Neural progenitor cell (in vitro differentiated cells): Measurements from ENCODE around the gene GP1BB. TPM values are rescaled to one million over a fixed set of nuclear protein-coding genes. Genes with fewer than 3 reads are reported as not detected.
A peak's percentile ranks its signal among the peaks of the same experiment; 100 is the strongest.

Source experiments
- DNase-seq: peaks from one replicate; pipeline ENCODE4 v3.0.0-alpha.2; 2016; ENCODE audit warnings: low spot score
- H2AFZ ChIP-seq: fragments of 200-600 bp; sonication (generic); replicated peaks from 2 replicates; pipeline ENCODE4 v1.6.1; 2016; ENCODE audit warnings: antibody characterized with exemption
- H3F3A ChIP-seq: fragments of 200-600 bp; sonication (generic); 2 replicates; pipeline ENCODE4 v1.6.1; 2016; ENCODE audit warnings: antibody characterized with exemption, low read depth
- H3K27ac ChIP-seq: fragments of 200-600 bp; sonication (generic); 2 replicates; pipeline ENCODE4 v1.5.1; 2016; ENCODE audit warnings: mild to moderate bottlenecking
- H3K27me3 ChIP-seq: fragments of 200-600 bp; sonication (generic); 2 replicates; pipeline ENCODE4 v1.6.1; 2016; ENCODE audit warnings: mild to moderate bottlenecking, moderate library complexity
- H3K36me3 ChIP-seq: fragments of 200-600 bp; sonication (generic); 2 replicates; pipeline ENCODE4 v1.5.1; 2016
- H3K4me1 ChIP-seq: fragments of 200-600 bp; sonication (generic); 2 replicates; pipeline ENCODE4 v1.6.1; 2016; ENCODE audit warnings: mixed run types
- H3K4me2 ChIP-seq: fragments of 200-600 bp; sonication (generic); 2 replicates; pipeline ENCODE4 v1.6.1; 2016
- H3K4me3 ChIP-seq: fragments of 200-600 bp; sonication (generic); 2 replicates; pipeline ENCODE4 v1.5.1; 2016
- H3K79me2 ChIP-seq: fragments of 200-600 bp; sonication (generic); 2 replicates; pipeline ENCODE4 v1.6.1; 2016; ENCODE audit warnings: low read depth
- H3K9ac ChIP-seq: fragments of 200-600 bp; sonication (generic); 2 replicates; pipeline ENCODE4 v1.6.1; 2016
- H3K9me3 ChIP-seq: fragments of 200-600 bp; sonication (generic); 2 replicates; pipeline ENCODE4 v1.5.1; 2016; ENCODE audit warnings: low read depth
- H4K20me1 ChIP-seq: fragments of 200-600 bp; sonication (generic); 2 replicates; pipeline ENCODE4 v1.6.1; 2016; ENCODE audit warnings: low read depth
- H3K27ac Mint-ChIP-seq: 3 replicates; pipeline ENCODE4 v1.8.0; 2021; ENCODE audit warnings: mixed read lengths
- H3K27me3 Mint-ChIP-seq: 2 replicates; pipeline ENCODE4 v1.8.0; 2022; ENCODE audit warnings: low read depth, mild to moderate bottlenecking, inconsistent platforms, moderate library complexity, mixed read lengths; ENCODE audit not compliant: insufficient read depth
- H3K36me3 Mint-ChIP-seq: 3 replicates; pipeline ENCODE4 v1.8.0; 2021; ENCODE audit warnings: mixed read lengths
- H3K4me1 Mint-ChIP-seq: 3 replicates; pipeline ENCODE4 v1.8.0; 2021; ENCODE audit warnings: mixed read lengths
- H3K4me3 Mint-ChIP-seq: 3 replicates; pipeline ENCODE4 v1.8.0; 2021; ENCODE audit warnings: mild to moderate bottlenecking, moderate library complexity, mixed read lengths
- H3K9me3 Mint-ChIP-seq: 3 replicates; pipeline ENCODE4 v1.8.0; 2020; ENCODE audit warnings: mixed read lengths
- EZH2 ChIP-seq: fragments of 200-600 bp; sonication (generic); IDR thresholded peaks from 2 replicates; pipeline ENCODE4 v1.6.1; 2017; ENCODE audit warnings: antibody characterized with exemption, mild to moderate bottlenecking, moderate library complexity
- EZH2phosphoT487 ChIP-seq: fragments of 200-600 bp; sonication (generic); IDR thresholded peaks from 2 replicates; pipeline ENCODE4 v1.6.1; 2017; ENCODE audit warnings: antibody characterized with exemption
- total RNA-seq: library from RNA; depleted of rRNA; stranded (reverse); fragments of >200 nt; gene quantifications from 2 replicates; pipeline ENCODE4 v1.2.3, GENCODE V29; 2015; ENCODE audit warnings: low replicate concordance
- TF ChIP-seq, protein P1 (sequence below): fragments of 200-600 bp; sonication (generic); IDR thresholded peaks from 2 replicates; pipeline ENCODE4 v1.5.1; 2017; ENCODE audit warnings: antibody characterized with exemption, mild to moderate bottlenecking

GP1BB gene
- total RNA-seq, 1 donor from 2014 or later, result not detected

DNA sequence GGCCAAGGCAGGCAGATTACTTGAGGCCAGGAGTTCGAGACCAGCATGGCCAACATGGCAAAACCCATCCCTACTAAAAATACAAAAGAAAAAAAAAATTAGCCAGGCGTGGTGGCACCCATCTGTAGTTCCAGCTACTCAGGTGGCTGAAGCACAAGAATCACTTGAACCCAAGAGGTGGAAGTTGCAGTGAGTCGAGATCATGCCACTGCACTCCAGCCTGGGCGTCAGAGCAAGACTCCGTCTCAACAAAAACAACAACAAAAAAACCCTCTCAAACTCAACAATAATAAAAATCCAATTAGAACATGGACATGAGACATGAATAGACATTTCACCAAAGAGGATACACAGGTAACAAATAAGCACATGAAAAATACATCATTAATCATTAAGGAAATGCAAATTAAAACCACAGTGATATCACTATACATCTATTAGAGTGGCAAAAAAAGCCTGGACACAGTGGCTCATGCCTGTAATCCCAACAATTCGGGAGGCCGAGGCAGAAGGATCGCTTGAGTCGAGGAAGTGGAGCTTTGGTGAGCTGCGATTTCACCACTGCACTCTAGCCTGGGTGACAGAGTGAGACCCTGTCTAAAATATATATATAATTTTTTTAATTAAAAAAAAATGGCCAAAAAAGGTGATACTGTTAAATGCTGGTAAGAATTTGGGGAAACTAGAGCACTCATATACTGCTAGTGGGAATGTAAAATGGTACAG lies 21.8 kb upstream of the GP1BB start:
- H3K4me3 Mint-ChIP-seq, result no peak overlapping the region
- no peak overlapping the region for H2AFZ ChIP-seq
- H3K9ac ChIP-seq, result no peak overlapping the region
- no peaks in the 10 kb centered on the region for H4K20me1 ChIP-seq
- H3K36me3 Mint-ChIP-seq, result no peaks in the 10 kb centered on the region
- H3K9me3 ChIP-seq, result no peaks in the 10 kb centered on the region
- H3K27me3 ChIP-seq, result no peaks in the 10 kb centered on the region
- DNase-seq, result no peak
- H3K4me1 Mint-ChIP-seq, result peaks cover 5% of the 10 kb centered on the region
- H3K36me3 ChIP-seq, result no peaks in the 10 kb centered on the region
- H3K27ac Mint-ChIP-seq, result no peak overlapping the region
- no peak overlapping the region for H3K4me2 ChIP-seq
- H3K79me2 ChIP-seq, result no peaks in the 10 kb centered on the region
- no peaks in the 10 kb centered on the region for H3K4me1 ChIP-seq
- TF ChIP-seq, protein P1, sequence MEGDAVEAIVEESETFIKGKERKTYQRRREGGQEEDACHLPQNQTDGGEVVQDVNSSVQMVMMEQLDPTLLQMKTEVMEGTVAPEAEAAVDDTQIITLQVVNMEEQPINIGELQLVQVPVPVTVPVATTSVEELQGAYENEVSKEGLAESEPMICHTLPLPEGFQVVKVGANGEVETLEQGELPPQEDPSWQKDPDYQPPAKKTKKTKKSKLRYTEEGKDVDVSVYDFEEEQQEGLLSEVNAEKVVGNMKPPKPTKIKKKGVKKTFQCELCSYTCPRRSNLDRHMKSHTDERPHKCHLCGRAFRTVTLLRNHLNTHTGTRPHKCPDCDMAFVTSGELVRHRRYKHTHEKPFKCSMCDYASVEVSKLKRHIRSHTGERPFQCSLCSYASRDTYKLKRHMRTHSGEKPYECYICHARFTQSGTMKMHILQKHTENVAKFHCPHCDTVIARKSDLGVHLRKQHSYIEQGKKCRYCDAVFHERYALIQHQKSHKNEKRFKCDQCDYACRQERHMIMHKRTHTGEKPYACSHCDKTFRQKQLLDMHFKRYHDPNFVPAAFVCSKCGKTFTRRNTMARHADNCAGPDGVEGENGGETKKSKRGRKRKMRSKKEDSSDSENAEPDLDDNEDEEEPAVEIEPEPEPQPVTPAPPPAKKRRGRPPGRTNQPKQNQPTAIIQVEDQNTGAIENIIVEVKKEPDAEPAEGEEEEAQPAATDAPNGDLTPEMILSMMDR, result no peak
- TF ChIP-seq EZH2phosphoT487, result no peak
- no peak for TF ChIP-seq EZH2
- H3K9me3 Mint-ChIP-seq, result no peaks in the 10 kb centered on the region
- H3F3A ChIP-seq, result peaks cover 2% of the 10 kb centered on the region
- no peak overlapping the region for H3K4me3 ChIP-seq
- H3K27me3 Mint-ChIP-seq, result peaks cover 6% of the 10 kb centered on the region
- no peak overlapping the region for H3K27ac ChIP-seq

DNA sequence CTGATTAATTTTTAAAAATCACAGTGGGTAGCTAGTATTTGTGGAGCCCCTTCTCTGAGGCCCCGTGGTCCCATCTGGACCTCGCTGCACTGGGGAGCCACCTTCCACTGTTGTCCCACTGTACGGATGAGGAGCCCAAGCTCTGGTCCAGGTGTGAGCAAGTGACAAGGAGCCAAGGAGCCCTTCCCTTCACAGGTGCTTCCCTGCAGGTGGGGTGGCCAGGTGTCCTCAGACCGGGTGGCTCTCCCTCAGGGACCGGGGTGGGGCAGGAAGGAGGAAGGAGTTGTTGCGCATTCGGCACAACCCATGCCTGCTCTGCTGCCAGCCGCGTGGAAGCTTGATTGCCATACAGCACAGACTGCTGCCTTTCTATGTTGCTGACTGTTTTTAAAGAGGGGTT lies 19.5 kb upstream of the GP1BB start:
- no peaks in the 10 kb centered on the region for H3K9me3 ChIP-seq
- H3K36me3 ChIP-seq, result no peaks in the 10 kb centered on the region
- no peaks in the 10 kb centered on the region for H3K27me3 ChIP-seq
- no peak overlapping the region for H3K4me3 Mint-ChIP-seq
- H2AFZ ChIP-seq, result no peak overlapping the region
- TF ChIP-seq, protein P1, result no peak
- TF ChIP-seq EZH2 (no peak), EZH2phosphoT487 (no peak)
- no peaks in the 10 kb centered on the region for H3K79me2 ChIP-seq
- no peaks in the 10 kb centered on the region for H3K36me3 Mint-ChIP-seq
- DNase-seq, result no peak
- no peak overlapping the region for H3K4me3 ChIP-seq
- peaks cover 2% of the 10 kb centered on the region for H3F3A ChIP-seq
- H3K27me3 Mint-ChIP-seq, result peaks cover 6% of the 10 kb centered on the region
- no peaks in the 10 kb centered on the region for H3K4me1 ChIP-seq
- H3K27ac ChIP-seq, result no peak overlapping the region
- H3K9ac ChIP-seq, result no peak overlapping the region
- H3K4me1 Mint-ChIP-seq, result peaks cover 5% of the 10 kb centered on the region
- H4K20me1 ChIP-seq, result no peaks in the 10 kb centered on the region
- no peaks in the 10 kb centered on the region for H3K9me3 Mint-ChIP-seq
- H3K27ac Mint-ChIP-seq, result no peak overlapping the region
- H3K4me2 ChIP-seq, result no peak overlapping the region

DNA sequence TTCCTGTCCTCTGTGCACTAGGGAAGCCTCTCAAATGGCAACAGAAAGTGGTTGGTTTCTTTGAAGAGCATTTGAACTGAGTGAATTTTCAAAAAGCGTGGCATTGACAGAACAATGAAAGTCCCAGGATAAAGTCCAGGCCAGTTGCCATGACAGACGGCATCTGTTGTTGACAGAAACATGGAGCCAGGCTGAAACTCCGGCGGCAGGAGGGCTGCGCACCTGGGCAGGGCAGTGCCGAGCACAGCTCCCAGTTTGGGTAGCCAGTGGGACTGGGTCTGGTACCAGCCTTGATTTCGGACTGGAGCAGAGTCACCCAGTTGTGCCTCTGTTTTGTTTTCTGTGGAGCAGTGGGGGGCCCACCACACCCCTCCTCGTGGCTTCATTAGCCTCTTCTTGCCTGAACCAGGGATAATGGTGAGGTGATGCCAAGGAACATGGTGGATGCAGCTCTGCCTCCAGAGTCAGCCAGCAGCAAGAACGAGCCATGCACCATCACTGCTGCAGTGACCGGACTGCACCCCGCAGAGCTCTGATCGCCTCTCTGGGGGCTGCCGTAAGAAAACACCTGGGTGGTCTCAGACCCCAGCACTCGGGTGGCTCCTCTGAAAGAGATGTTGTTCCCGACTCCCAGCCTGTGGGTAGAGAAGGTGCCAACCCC lies 18.9 kb upstream of the GP1BB start:
- Mint-ChIP-seq H3K36me3 (no peaks in the 10 kb centered on the region), H3K9me3 (no peaks in the 10 kb centered on the region), H3K4me1 (peaks cover 5% of the 10 kb centered on the region), H3K27me3 (peaks cover 6% of the 10 kb centered on the region), H3K4me3 (no peak overlapping the region), H3K27ac (no peak overlapping the region)
- no peak overlapping the region for H3K4me3 ChIP-seq
- no peak overlapping the region for H3K9ac ChIP-seq
- no peaks in the 10 kb centered on the region for H3K79me2 ChIP-seq
- no peaks in the 10 kb centered on the region for H3K4me1 ChIP-seq
- TF ChIP-seq EZH2 (no peak), EZH2phosphoT487 (no peak)
- TF ChIP-seq, protein P1, result no peak
- peaks cover 3% of the 10 kb centered on the region for H3K27me3 ChIP-seq
- H3K36me3 ChIP-seq, result no peaks in the 10 kb centered on the region
- DNase-seq, result no peak
- H2AFZ ChIP-seq, result peak overlapping the region; percentile 68
- H3F3A ChIP-seq, result peaks cover 2% of the 10 kb centered on the region
- H3K9me3 ChIP-seq, result no peaks in the 10 kb centered on the region
- H4K20me1 ChIP-seq, result no peaks in the 10 kb centered on the region
- no peak overlapping the region for H3K4me2 ChIP-seq
- no peak overlapping the region for H3K27ac ChIP-seq
